Heart right ventricle (tissue), 16 donors: Measurements from ENCODE around the gene DYNC2I2. TPM values are rescaled to one million over a fixed set of nuclear protein-coding genes. Genes with fewer than 3 reads are reported as not detected.
"Not testable (repeated sequence)": the region's sequence is repeated elsewhere in the genome, so short reads cannot be mapped to it uniquely, and the experiment has no call there.

Experiments
- ATAC-seq, 8 donors: fragments of 200-7000 bp; cut with Tn5 transposase; one replicate each; pipeline ENCODE4 v1.9.1; 2020; ENCODE audit warnings: mild to moderate bottlenecking in 8 of 8, moderate library complexity in 8 of 8, moderate number of reproducible peaks in 1 of 8
- DNase-seq, 2 donors: peaks; one replicate each; pipeline ENCODE4 v3.0.0-alpha.2; 2020
- H3K27ac ChIP-seq, 10 donors: fragments of 200-600 bp; sonication (generic) in 2 of 10; one replicate each; pipeline versions ENCODE4 v1.5.0 to v1.8.0; 2020 to 2022; ENCODE audit warnings: mild to moderate bottlenecking in 3 of 10
- H3K27me3 ChIP-seq, 7 donors: fragments of 200-600 bp; one replicate each; pipeline ENCODE4 v1.8.0; 2021 to 2022; ENCODE audit warnings: mild to moderate bottlenecking in 2 of 7
- H3K36me3 ChIP-seq, 9 donors: fragments of 200-600 bp; sonication (generic) in 1 of 9; one replicate each; pipeline versions ENCODE4 v1.5.0 to v1.8.0; 2020 to 2022; ENCODE audit warnings: mild to moderate bottlenecking in 2 of 9
- H3K4me1 ChIP-seq, 9 donors: fragments of 200-600 bp; sonication (generic) in 1 of 9; one replicate each; pipeline versions ENCODE4 v1.5.0 to v1.8.0; 2020 to 2022; ENCODE audit warnings: mild to moderate bottlenecking in 4 of 9
- H3K4me3 ChIP-seq, 10 donors: fragments of 200-600 bp; sonication (generic) in 2 of 10; one replicate each; pipeline versions ENCODE4 v1.5.0 to v1.8.0; 2020 to 2022; ENCODE audit warnings: mild to moderate bottlenecking in 7 of 10, moderate library complexity in 2 of 10
- H3K9me3 ChIP-seq, 11 donors: fragments of 200-600 bp in 10 of 11; sonication (generic) in 2 of 11; one replicate each; pipeline versions ENCODE4 v1.5.0 to v1.8.0; 2013 to 2022; ENCODE audit warnings: mild to moderate bottlenecking in 2 of 11, control low read depth in 1 of 11, moderate library complexity in 1 of 11
- WGBS, 2 donors: extraction: QIAGEN DNeasy Blood & Tissue Kit; methylation state at CpG; one replicate each; pipeline ENCODE4 v1.1.7; 2013; ENCODE audit warnings: inconsistent platforms in 1 of 2; 5-methylcytosine and 5-hydroxymethylcytosine counted together
- intact Hi-C, 10 donors: fragments of 100-400 bp; cut with DNase I; formaldehyde crosslinking; loops; one replicate each; pipeline versions ENCODE4 v1.11.1 to v1.14.2; 2022
- polyA plus RNA-seq, 2 donors: library from polyadenylated mRNA; stranded (reverse); fragments of 200-250 nt; gene quantifications; one replicate each; pipeline ENCODE4 v1.2.3, GENCODE V29; 2013
- total RNA-seq, 10 donors: library from RNA; stranded (reverse); fragmentation: NEBNext Ultra II Directional in 3 of 10; extraction: Animal tissue kit (Norgen Biotek cat#: 25700) in 3 of 10; gene quantifications; one replicate each; pipeline versions ENCODE4 v1.2.1 to v1.2.4, GENCODE V29; 2021 to 2023
- TF ChIP-seq, protein P1 (sequence below), 9 donors: fragments of 200-600 bp; sonication (generic) in 2 of 9; IDR thresholded peaks; one replicate each; pipeline versions ENCODE4 v1.5.0 to v1.8.0; 2021 to 2022; ENCODE audit warnings: antibody characterized with exemption in 9 of 9, mild to moderate bottlenecking in 5 of 9, moderate library complexity in 1 of 9
- donor health status: Arrhythmogenic right ventricular cardiomyopathy.
- donor health status: ischemic (EF 13 %, LVEDD 7.1; RV severe dilation, severe dysfunction).
- donor health status: healthy with polysubstance abuse.
- donor health status: DM: no; HTN: yes; CAD: no.
- donor health status: DM: no; HTN: no; CAD: no.
- donor health status: ischemic (EF 25% LVEDD 6.9; RV normal size, moderate dysfunction).
- donor health status: ischemic (EF 25% LVEDD 5.7; RV mildly dilated, moderate dysfunction).
- donor health status: healthy.
- donor health status: DM: yes; HTN: yes; CAD: no.
- donor health status: Ischemic cardiomyopathy.
- donor health status: ischemic (EF 35%, LVEDD 5.7; RV mildly dilated, moderate dysfunction).
- donor health status: nonischemic (EF 11% LVEDD 7.7; RV severe dilation, severe dysfunction).
- donor health status: DM: yes; HTN: yes; CAD: no.
- donor health status: PGD.
- donor health status: ischemic (EF 29% LVEDD 5.4; RV normal size, mild dysfunction).
- donor health status: nonischemic (EF 23%, LVEDD 6.1; RV moderate dilation, normal function).

Gene DYNC2I2
- total and polyA plus RNA-seq, 12 donors: 22.1 to 83.2 (median 31.3) TPM

DNA sequence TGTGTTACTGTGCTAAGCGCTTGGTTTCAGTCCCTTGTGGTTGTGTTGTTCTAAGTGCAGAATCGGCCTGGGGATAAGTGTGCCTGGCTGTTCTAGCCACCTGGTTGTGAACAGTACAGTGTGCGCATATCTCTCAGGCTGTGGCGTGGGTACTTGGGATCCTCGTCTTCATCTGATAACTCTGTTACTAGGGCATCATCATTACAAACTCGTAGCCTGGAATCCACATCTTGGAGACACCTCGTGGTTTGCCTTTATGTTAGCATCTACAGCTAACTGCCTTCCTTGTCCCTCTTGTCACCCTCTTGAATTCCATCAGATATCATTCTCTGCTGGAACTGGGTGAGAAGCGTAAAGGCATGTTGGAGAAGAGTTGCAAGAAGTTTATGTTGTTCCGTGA, 62.8 kb downstream of the DYNC2I2 start:
- no peak for ATAC-seq
- peaks cover 5 to 100% (median 90%) of the 10 kb centered on the region in 9 donors for H3K36me3 ChIP-seq
- no peak overlapping the region for H3K4me3 ChIP-seq
- H3K27me3 ChIP-seq: no peaks in the 10 kb centered on the region
- WGBS, 2 donors: 84 to 86% methylated on average over 9 of the region's 9 CpGs
- H3K27ac ChIP-seq: no peak overlapping the region
- no peaks in the 10 kb centered on the region for H3K9me3 ChIP-seq
- TF ChIP-seq, protein P1, sequence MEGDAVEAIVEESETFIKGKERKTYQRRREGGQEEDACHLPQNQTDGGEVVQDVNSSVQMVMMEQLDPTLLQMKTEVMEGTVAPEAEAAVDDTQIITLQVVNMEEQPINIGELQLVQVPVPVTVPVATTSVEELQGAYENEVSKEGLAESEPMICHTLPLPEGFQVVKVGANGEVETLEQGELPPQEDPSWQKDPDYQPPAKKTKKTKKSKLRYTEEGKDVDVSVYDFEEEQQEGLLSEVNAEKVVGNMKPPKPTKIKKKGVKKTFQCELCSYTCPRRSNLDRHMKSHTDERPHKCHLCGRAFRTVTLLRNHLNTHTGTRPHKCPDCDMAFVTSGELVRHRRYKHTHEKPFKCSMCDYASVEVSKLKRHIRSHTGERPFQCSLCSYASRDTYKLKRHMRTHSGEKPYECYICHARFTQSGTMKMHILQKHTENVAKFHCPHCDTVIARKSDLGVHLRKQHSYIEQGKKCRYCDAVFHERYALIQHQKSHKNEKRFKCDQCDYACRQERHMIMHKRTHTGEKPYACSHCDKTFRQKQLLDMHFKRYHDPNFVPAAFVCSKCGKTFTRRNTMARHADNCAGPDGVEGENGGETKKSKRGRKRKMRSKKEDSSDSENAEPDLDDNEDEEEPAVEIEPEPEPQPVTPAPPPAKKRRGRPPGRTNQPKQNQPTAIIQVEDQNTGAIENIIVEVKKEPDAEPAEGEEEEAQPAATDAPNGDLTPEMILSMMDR (IDR thresholded peaks at IDR 0.05): no peak
- DNase-seq: no peak
- H3K4me1 ChIP-seq: no peaks in the 10 kb centered on the region
- intact Hi-C loops: loop anchor here in 1 of 10 donors (10.0 kb wide), 1 partner anchor 391 kb away; no protein-coding TSS in a partner anchor

DNA sequence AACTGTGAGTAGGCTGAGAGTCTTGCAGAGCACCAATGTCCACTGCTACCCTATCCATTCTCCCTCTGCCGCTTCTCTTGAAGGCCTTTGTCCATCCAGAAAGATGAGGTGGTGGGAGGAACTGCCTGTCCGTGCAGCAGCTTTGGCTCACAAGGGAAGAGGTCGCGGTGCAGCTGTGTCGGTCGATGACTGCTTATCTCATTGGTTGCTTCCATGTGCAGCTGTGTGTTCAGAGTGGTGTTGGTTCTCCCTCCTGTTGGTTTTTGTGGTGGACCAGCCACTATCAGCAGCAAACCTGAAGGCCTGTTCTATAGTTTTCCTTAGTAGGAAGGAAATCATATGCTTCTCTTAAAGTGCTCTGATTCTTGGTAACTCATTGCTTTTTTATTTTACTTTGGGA, 63.6 kb downstream of the DYNC2I2 start:
- Histone ChIP-seq H3K9me3 (no peaks in the 10 kb centered on the region), H3K27ac (no peak overlapping the region), H3K4me3 (no peak overlapping the region), H3K36me3 (peaks cover 5 to 100% (median 89%) of the 10 kb centered on the region in 9 donors), H3K27me3 (no peaks in the 10 kb centered on the region), H3K4me1 (no peaks in the 10 kb centered on the region)
- TF ChIP-seq, protein P1 (IDR thresholded peaks at IDR 0.05): no peak
- ATAC-seq (peak in 1 of 8 donors; percentile 17), DNase-seq (no peak)
- intact Hi-C loops: loop anchor here in 1 of 10 donors (10.0 kb wide), 1 partner anchor 392 kb away; no protein-coding TSS in a partner anchor
- 77 to 81% methylated on average over 6 of the region's 6 CpGs for WGBS, 2 donors

DNA sequence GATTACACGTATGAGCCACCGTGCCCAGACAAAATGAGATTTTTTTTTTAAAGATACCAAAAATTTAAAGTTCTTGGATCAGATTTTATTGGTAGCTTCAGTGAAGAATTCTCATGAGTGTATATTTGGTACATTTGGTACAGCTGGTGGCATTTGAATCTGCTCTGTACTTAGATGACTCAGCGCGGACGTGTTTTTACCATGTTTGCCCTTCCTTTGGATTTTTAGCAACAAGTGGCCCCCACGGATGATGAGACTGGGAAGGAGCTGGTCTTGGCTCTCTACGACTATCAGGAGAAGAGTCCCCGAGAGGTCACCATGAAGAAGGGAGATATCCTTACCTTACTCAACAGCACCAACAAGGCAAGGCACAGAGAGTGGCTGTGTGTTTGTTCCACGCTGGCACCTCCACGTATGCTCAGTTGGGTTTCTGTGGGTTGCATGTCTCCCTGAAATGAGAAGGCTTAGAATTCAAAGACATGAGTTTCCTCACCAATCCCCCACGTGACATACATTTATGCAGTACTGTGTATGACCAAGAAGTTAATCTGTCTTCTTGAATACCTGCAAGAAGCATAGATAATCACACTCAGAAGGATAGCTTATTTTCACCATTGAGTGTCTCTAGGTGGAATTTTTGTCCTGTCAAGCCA, 67.9 kb downstream of the DYNC2I2 start:
- Histone ChIP-seq H3K36me3 (peaks cover 13 to 100% (median 92%) of the 10 kb centered on the region in 9 donors), H3K27ac (no peak overlapping the region), H3K9me3 (no peaks in the 10 kb centered on the region), H3K27me3 (no peaks in the 10 kb centered on the region), H3K4me1 (no peaks in the 10 kb centered on the region), H3K4me3 (no peak overlapping the region)
- 88 to 93% methylated on average over 11 of the region's 11 CpGs for WGBS, 2 donors
- TF ChIP-seq, protein P1 (IDR thresholded peaks at IDR 0.05): no peak
- ATAC-seq (no peak), DNase-seq (no peak)
- intact Hi-C loops: loop anchor here in 1 of 10 donors (10.0 kb wide), 1 partner anchor 64 kb away; no protein-coding TSS in a partner anchor

DNA sequence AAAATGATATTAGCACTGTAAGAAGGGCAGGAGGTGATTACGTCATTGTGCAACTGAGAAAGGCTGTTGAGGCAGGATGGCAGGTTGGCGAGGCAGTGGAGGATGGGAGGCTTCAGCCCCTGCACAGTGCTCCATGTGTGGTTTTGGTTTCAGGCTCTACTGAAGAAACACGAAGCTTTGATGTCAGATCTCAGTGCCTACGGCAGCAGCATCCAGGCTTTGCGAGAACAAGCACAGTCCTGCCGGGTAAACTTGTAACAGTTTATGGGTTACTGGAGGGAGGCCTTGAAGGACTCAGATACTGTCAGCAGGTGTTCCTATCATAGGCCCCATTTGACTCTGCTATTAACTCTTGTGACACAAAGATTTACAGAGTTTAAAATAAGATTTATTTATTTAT, 69.2 kb downstream of the DYNC2I2 start:
- Histone ChIP-seq H3K27me3 (no peaks in the 10 kb centered on the region), H3K4me1 (no peaks in the 10 kb centered on the region), H3K9me3 (no peaks in the 10 kb centered on the region), H3K36me3 (peaks cover 17 to 100% (median 94%) of the 10 kb centered on the region in 9 donors), H3K27ac (no peak overlapping the region), H3K4me3 (no peak overlapping the region)
- intact Hi-C loops: loop anchor here in 1 of 10 donors (10.0 kb wide), 1 partner anchor 63 kb away; no protein-coding TSS in a partner anchor
- TF ChIP-seq, protein P1 (IDR thresholded peaks at IDR 0.05): no peak
- ATAC-seq (no peak), DNase-seq (no peak)
- 75 to 78% methylated on average over 6 of the region's 6 CpGs for WGBS, 2 donors

DNA sequence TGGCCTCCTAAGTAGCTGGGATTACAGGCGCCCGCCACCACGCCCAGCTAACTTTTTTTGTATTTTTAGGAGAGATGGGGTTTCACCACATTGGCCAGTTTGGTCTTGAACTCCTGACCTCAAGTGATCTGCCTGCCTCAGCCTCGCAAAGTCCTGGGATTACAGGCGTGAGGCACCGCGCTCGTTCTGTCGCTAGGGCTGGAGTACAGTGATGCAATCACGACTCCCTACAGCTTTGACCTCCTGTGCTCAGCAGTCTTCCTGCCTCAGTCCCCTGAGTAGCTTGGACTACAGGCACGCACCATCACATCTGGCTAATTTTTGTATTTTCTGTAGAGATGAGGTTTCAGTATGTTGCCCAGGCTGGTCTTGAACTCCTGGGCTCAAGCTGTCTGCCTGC, 69.7 kb downstream of the DYNC2I2 start:
- 90 to 95% methylated on average over 11 of the region's 11 CpGs for WGBS, 2 donors
- not testable (repeated sequence) for DNase-seq, H3K4me1 ChIP-seq, H3K4me3 ChIP-seq, H3K27me3 ChIP-seq, H3K27ac ChIP-seq, H3K9me3 ChIP-seq, ATAC-seq
- H3K36me3 ChIP-seq: peaks cover 17 to 100% (median 95%) of the 10 kb centered on the region in 9 donors
- intact Hi-C loops: loop anchor here in 1 of 10 donors (10.0 kb wide), 1 partner anchor 62 kb away; no protein-coding TSS in a partner anchor

DNA sequence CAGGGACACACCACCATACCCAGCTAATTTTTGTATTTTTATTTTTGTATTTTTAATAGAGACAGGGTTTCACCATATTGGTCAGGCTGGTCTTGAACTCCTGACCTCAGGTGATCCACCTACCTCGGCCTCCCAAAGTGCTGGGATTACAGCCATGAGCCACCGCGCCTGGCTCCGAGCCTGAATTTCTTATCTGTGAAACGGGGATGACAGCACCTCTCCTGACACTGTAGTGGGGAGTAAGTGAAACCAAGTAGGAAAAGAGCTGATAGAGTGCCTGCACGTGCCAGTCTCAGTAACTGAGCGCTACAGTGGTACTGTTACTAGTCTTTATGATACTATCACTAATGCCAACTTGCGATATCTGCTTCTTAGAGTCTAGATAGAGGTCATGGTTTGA, 71.5 kb downstream of the DYNC2I2 start:
- intact Hi-C loops: loop anchor here in 1 of 10 donors (10.0 kb wide), 1 partner anchor 60 kb away; no protein-coding TSS in a partner anchor
- ATAC-seq: peak; percentile 48 to 88 (median 82)

More for the DNA sequence above, 71.5 kb downstream of the DYNC2I2 start:
- not testable (repeated sequence) for H3K4me1 ChIP-seq, H3K9me3 ChIP-seq, H3K4me3 ChIP-seq, H3K27me3 ChIP-seq
- H3K27ac ChIP-seq: peak overlapping the region in 1 of 10 donors; percentile 12
- peaks cover 24 to 100% (median 94%) of the 10 kb centered on the region in 9 donors for H3K36me3 ChIP-seq
- DNase-seq: peak; percentile 36 to 52
- 43 to 50% methylated on average over 8 of the region's 8 CpGs for WGBS, 2 donors
